GM12892 (cell line): ENCODE measurements around the gene JPH3.

Source experiments
- POLR2A ChIP-seq: IDR thresholded peaks from 2 replicates; pipeline ENCODE4 v1.6.1; 2011; ENCODE audit warnings: low read depth, low read length, control low read depth
- POLR2AphosphoS5 ChIP-seq: IDR thresholded peaks from 2 replicates; pipeline ENCODE4 v1.6.1; 2011; ENCODE audit warnings: low read depth, low read length, control low read depth
- TAF1 ChIP-seq: IDR thresholded peaks from 2 replicates; pipeline ENCODE4 v1.6.1; 2011; ENCODE audit warnings: low read depth, mild to moderate bottlenecking, control low read depth, low read length, borderline replicate concordance

GRCh38 chr16:87690911-87691685 is 88.8 kb downstream of the JPH3 start:
- TF ChIP-seq POLR2A (no peak), POLR2AphosphoS5 (no peak), TAF1 (no peak)
